Measurements from ENCODE around the gene ARL2BP. TPM values are rescaled to one million over a fixed set of nuclear protein-coding genes. Genes with fewer than 3 reads are reported as not detected.
A peak's percentile ranks its signal among the peaks of the same experiment; 100 is the strongest.
"Not testable (repeated sequence)": the region's sequence is repeated elsewhere in the genome, so short reads cannot be mapped to it uniquely, and the experiment has no call there.

The ARL2BP gene
- total RNA-seq (ENCODE audit: insufficient read depth, low replicate concordance) = 59.2 TPM

DNA sequence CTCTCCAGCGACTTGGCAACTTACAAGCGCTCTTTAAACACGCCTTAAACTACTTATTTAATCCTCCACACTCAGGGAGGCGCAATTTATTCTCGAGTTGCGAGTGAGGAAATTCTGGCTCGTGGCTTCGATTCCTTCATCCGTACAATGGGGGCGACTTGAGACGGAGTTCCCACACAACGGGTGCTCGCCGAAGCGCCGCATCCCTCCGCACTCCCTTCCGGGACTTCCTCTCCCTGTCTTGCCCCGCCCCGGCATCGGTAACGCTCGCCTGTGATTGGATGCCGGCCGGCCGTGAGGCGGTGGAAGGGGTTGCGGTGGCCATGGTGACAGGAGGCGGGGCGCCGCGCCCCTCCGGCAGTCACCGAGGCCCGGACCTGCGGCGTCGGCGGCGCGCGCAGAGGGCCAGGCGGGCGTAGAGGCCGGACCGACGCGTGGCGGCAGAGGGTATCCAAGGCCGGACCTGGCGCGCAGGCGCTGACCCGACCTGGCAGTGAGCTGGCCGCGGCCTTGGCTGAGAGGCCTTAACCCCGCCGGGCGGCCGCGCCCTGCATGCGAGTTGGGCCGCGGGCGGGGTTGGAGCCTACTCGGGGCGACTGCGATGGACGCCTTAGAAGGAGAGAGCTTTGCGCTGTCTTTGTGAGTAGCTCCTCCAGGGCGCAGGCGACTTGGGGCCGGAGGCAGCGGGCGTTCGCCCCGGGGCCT lies at the start of gene ARL2BP:
ARL2BP (plus strand) TSS at position 493 of the 705 bp plus-strand sequence; CDS start at position 602, 109 bp downstream.
- DNase-seq (ENCODE audit: low spot score) = peak; percentile 99

DNA sequence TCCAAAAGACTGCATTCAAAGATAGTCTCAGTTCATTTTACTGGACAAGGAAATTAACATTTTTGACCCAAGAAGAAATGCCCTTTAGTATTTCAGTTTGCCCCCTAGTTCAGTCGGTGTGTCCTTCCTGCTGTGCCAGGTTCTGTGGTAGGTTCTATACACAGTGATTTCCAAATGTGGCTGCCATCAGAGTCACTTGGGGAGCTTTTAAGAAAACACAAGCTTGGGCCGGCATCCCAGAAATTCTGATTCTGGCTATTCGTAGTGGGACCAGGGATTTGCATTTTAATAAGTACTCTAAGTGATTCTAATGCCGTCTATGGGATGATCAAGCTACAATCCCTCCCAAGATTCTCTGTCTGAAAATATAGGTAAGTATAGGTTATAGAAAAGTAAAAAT lies 48.8 kb upstream of the ARL2BP start:
- no peak for DNase-seq (ENCODE audit: low spot score)

DNA sequence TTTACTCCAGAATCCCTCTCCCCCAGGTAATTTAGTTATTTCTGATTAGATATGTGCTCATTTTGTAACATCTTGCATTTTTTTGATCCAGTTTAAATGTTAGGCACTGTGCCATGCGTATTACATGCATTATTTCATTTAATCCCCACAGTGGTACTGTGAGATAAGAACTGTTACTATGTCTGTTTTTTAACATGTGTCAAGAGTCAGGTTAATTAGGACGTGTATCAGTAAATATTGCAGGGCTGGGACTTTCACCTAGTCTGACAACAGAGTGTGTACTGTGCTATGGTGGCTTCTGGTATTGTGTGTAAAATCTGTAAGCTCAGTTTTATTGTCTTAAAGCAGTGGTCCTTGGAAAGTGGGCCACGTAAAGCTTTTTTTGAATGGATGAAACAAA lies 48.3 kb upstream of the ARL2BP start:
- DNase-seq (ENCODE audit: low spot score) = no peak

DNA sequence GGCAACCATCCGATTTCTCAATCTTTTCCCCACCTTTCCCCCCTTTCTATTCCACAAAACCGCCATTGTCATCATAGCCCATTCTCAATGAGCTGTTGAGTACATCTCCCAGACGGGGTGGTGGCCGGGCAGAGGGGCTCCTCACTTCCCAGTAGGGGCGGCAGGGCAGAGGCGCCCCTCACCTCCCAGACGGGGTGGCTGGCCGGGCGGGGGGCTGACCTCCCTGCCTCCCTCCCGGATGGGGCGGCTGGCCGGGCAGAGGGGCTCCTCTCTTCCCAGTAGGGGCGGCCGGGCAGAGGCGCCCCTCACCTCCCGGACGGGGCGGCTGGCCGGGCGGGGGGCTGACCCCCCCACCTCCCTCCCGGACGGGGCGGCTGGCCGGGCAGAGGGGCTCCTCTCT lies 44.7 kb upstream of the ARL2BP start:
- not testable (repeated sequence) for DNase-seq (ENCODE audit: low spot score)

DNA sequence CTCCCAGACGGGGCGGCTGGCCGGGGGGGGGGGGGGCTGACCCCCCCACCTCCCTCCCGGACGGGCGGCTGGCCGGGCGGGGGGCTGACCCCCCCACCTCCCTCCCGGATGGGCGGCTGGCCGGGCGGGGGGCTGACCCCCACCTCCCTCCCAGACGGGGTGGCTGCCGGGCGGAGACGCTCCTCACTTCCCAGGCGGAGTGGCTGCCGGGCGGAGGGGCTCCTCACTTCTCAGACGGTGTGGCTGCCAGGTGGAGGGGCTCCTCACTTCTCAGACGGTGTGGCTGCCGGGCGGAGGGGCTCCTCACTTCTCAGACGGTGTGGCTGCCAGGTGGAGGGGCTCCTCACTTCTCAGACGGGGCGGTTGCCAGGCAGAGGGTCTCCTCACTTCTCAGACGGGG lies 44.1 kb upstream of the ARL2BP start:
- not testable (repeated sequence) for DNase-seq (ENCODE audit: low spot score)

DNA sequence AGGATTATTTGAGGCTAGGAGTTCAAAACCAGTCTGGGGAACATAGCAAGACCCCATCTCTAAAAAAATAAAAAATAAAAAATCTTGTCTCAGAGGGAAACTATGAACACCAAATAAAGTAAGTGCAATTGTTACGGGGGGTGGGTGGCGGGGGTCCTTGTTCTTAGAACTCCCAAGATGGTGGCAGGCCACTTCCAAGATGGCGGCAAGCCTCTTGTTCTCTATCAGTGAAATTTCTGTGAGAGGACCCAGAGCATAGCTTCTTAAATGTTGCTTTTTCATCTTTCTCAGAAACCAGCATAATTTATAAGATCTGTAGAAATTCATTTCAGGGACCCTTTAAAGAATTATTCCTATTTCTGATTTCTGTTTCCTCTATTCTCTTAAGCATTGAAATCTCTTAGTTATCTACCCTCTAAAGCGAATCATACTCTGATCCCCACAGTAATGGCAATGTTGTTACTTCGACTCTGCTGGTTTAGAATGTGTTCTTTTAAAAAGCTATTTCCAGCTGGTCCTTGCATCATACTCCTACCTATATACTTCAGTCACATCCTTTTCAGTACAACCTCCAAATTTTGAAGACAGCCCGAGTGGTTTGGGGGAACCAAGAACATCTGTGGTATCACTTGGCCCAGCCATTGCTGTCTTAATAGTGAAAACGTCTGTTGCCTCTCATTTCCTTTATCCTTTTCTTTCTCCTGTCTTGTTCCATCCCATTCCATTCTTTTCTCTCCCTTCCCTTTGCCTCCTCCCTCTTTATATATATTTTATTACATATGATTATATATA lies 42.8 kb upstream of the ARL2BP start:
- DNase-seq (ENCODE audit: low spot score) = no peak

DNA sequence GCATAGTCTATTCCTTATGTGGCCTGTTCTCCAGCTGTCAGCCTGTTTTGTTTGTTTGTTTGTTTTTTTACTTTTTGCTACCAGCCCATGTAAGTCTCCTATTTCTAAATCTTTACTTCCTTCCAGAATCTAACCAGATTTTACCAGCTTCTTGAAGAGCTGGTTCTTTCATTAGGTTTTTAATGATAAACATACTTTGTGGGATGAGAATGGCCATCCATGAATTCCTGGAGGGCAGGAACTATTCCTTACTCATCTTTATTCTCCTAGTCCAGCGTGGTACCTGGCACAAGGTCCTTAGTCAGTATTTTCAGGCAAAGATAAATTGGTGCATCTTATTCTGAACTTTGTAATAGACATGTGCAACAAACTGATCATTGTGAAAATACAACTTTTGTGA lies 41.6 kb upstream of the ARL2BP start:
- no peak for DNase-seq (ENCODE audit: low spot score)

DNA sequence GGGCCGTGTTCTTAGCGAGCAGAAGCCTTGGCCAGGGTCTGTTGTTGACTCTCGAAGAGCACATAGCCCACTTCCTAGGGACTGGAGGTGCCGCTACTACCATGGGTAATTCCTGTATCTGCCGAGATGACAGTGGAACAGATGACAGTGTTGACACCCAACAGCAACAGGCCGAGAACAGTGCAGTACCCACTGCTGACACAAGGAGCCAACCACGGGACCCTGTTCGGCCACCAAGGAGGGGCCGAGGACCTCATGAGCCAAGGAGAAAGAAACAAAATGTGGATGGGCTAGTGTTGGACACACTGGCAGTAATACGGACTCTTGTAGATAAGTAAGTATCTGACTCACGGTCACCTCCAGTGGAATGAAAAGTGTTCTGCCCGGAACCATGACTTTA lies 40.4 kb upstream of the ARL2BP start:
- no peak for DNase-seq (ENCODE audit: low spot score)

DNA sequence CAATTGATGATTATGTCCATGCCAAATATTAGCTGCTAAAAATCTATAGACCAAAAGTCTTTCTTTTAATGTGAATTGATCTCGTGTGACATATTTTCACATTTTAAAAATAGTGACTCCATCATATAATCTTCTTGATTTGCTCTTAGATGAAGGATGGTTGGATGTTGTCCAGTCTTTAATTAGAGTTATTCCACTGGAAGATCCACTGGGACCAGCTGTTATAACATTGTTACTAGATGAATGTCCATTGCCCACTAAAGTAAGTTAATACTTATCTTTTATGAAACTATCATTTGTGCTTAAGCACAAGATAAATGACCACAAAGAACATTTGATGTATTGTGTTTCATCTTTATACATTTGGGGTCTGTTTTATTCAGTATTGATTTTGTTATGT lies 36.1 kb upstream of the ARL2BP start:
- DNase-seq (ENCODE audit: low spot score) = no peak

DNA sequence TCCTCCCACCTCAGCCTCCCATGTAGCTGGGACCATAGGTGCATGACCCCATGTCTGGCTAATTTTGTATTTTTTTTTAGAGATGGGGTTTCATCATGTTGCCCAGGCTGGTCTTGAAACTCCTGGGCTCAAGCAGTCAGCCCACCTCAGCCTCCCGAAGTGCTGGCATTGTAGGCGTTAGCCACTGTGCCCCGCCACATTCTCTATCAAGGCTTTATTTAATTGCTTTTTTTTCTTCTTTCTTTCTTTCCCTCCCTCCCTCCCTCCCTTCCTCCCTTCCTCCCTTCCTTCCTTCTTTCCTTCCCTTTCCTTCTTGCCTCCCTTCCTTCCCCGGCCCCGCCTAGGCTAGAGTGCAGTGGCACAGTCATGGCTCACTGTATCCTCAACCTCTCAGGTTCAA lies 35.3 kb upstream of the ARL2BP start:
- no peak for DNase-seq (ENCODE audit: low spot score)

DNA sequence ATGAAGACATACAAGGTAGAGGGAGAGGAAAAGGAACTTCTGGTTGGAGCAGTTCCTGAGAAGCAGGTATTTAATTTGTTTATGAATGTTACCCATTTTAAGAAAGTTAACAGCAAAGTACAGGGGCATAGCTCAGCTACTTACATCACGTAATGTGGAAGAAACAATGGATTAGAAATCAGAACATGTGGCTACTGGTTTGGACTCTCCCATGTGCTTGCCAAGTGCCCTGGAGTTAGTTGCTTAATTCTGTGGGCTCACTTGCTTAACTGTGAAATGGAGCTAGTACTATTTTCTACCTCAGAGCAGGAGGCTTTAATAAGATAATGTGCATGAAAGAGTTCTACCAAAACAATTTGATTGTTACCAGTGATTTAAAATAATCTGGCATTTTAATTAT lies 31.6 kb upstream of the ARL2BP start:
- no peak for DNase-seq (ENCODE audit: low spot score)

DNA sequence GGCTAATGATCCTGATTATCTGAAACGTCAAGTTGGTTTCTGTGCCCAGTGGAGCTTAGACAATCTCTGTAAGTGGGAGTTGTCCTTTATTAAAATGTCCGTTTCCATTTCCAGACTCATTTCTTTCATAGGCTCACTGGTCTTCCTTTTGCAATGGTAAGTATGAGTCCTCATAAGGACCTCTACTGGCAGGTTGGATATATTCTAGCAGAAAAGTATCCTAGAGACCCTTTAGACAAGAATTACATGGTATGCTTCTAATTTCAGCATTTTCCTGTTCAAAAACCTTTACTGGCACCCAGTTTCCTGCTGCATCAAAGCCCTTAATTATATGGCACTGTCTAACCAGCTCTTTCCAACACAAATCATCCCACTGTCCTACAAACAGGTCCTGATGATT lies 28.1 kb upstream of the ARL2BP start:
- no peak for DNase-seq (ENCODE audit: low spot score)

DNA sequence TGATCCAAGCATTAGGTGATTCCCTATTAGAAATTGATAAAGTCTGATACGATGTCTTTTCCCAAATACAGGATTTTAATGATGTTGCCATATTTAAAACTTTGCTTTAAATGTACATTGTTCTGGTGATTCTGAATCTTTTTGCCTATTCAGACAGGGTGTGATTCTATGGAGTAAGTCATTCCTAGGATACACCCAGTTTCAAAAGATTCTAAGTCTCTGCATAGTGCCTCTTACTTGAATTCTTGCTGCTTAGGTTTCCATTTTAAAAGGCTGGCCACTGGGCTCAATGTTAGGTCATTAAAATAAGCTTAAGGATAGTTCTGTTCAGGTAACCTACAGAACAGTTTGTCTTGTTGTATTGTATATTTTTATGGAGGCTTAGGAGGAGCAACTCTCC lies 22.0 kb upstream of the ARL2BP start:
- no peak for DNase-seq (ENCODE audit: low spot score)

DNA sequence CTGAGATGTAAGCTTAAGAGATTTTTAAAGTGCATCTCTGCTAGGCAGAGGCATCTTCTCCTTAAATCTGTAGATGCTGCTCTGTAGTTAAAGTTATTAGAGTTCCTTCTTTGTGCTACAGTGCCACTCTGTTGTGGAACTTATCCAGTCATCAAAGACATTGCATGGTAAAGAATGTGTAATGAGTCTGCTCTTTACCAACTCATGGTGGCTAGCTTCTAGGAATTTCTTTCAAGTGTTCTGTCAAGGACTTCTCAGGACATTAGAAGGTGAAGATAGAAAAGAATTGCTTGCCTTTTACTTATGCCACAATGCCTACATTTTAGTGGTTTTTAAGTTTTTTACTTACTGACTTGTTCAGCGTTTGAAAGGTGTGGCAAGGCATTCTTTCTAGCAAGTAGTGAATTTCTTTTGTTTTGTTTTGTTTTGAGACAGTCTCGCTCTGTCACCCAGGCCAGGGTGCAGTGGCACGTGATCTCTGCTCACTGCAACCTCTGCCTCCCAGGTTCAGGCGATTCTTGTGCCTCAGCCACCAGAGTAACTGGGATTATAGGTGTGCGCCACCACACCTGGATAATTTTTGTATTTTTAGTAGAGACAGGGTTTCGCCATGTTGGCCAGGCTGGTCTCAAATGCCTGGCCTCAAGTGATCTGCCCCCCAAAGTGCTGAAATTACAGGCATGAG lies 20.3 kb upstream of the ARL2BP start:
- no peak for DNase-seq (ENCODE audit: low spot score)

DNA sequence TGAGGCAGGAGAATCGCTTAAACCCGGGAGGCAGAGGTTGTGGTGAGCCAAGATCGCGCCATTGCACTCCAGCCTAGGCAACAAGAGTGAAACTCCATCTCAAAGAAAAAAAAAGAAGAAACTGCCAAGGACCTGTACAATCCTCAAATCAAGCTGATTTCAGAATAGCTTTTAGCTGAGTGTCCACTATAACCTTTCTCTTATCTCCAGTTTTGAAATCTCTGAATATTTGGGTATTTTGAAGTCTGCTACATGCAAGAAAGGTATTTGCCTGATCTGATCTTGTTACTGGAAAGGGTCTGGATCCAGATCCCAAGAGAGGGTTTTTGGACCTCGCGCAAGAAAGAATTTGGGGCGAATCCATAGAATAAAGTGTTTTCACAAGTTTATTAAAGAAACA lies 19.1 kb upstream of the ARL2BP start:
- no peak for DNase-seq (ENCODE audit: low spot score)

DNA sequence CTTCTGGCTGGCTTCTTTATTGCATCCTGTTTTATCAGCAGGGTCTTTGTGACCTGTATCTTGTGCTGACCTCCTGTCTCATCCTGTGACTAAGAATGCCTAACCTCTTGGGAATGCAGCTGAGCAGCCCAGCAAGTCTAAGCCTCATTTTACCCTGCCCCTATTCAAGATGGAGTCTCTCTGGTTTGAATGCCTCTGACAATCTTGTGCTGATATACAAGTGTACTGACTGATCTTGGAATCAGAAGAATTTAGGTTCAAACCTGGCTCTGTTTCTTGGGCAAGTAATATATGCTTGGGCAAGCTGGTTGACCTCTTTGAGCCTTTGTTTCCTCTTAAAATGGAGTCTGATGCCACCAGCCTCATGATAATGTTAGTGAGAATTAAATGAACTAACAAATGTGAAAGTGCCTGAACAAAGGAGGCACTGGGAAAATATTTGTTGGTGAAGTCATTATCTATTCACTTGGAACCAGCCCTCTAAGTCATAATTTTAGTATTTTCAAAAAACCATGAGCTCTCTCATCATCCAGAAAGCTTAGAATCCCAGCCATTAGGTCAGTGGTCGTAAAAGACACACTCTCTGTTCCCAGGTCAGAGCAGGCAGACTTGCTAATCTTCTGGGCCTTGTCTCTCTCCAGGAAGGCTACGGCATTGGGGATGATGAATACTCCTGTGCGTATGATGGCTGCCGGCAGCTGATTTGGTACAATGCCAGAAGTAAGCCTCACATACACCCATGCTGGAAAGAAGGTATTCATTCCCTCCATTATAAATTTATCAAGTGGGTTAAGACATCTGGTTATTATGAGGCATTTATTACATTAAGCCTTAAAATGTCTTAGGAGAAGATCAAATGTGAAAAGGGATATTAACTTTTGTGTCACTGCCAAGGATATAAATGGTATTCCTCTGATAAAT lies 18.1 kb upstream of the ARL2BP start:
- peak; percentile 94 for DNase-seq (ENCODE audit: low spot score)

DNA sequence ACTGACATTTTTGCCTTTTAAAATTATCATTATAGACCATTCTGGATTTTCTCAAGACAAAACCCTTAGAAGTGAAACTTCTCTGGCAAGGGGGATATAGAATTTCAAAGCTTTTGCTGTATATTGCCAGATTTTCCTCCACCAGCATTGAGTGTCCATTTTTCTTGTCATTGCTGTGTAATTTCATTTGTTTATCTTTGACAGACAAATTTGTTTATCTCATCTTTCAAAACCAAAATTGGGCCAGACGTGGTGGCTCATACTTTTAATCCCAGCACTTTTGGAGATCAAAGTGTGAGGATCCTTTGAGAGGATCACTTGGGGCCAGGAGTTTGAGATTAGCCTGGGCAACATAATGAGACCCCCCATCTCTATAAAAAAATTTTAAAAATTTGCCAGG lies 16.0 kb upstream of the ARL2BP start:
- peak; percentile 47 for DNase-seq (ENCODE audit: low spot score)

DNA sequence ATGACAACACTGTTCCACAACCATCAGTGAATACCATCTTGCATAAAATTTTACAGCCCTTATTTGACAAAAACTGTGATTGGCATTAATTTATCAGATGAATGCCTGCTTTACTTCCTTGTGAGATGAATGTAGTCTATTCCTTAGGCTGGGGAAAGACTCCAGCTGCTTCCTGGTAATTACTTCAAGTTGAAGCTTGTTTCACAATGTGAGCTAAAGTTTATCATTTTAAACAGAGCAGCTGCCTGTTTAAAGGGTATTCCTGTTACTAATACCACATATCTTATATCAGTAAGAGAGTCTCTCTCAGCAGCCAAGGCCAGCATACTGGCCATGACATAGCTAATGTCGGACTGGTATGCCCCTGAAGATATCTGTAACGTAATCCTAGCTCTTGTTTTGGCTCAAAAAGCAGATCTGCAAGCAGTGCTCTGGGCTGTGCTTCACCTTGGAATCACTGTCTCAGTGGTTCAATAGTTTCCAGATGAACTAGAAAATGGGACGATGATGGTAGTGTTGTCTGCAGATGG lies 13.2 kb upstream of the ARL2BP start:
- DNase-seq (ENCODE audit: low spot score) = peak; percentile 91

DNA sequence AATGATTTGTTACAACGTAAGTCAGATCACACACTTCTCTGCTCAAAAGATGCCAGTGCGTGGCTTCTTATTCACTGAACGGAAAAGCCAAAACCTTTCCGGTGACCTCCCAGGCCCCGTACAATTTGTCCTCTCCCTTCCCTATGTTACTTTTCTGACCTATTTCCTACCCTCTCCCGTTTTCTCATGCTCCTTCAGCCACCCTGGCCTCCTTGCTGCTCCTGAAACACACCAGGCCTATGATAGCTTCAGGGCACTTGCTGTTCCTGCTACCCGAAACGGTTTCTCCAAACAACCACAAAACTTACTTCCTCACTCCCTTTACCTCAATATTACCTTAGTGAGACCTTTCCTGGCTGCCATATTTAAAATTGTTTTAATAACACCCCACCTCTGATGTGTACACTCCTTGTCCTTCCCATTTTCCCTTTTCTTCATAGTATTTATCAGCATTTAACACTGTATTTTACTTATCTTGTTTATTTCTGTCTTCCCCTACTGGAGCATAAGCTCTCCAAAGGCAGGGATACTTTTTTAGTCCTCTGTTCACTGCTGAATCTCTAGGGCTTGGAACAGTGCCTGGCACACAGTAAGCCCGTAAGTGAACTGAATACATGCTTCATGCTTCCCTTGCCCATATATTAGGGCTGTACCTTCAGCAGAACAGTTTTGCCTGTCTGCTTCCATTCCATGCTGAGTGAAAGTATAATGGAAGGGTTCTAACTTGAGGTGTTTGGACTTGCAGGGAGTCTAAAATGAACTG lies 10.9 kb upstream of the ARL2BP start:
- DNase-seq (ENCODE audit: low spot score) = peak; percentile 78

DNA sequence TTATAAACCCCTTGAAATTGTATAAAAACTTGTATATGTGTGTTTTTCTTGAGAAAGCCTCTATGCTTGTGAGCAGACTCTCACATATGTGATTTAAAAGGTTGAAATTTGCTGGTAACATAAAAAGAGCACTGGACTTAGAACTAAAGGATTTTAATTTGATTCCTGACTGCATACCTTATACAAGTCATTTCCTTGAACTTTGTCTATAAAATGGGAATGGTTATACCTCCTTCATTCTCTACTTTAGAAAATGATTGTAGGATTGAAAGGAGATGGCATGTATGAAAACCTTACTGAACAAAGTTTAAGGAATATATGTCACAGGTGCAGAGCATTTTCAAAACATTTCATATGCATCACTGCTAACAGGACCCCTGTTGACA lies 10.4 kb upstream of the ARL2BP start:
- DNase-seq (ENCODE audit: low spot score) = no peak

Measured in umbilical cord (tissue), 2 donors.